HG02852 (cell line): ENCODE measurements around the gene YKT6.

Source experiments
- ATAC-seq: cut with Tn5 transposase; IDR thresholded peaks from one replicate; pipeline ENCODE4 v1.9.1; 2021; ENCODE audit warnings: mild to moderate bottlenecking, moderate library complexity; ENCODE audit not compliant: unreplicated experiment

YKT6 gene

GRCh38 chr7:44257213-44257612, 56.4 kb downstream of the YKT6 start:
- no peak for ATAC-seq

DNA sequence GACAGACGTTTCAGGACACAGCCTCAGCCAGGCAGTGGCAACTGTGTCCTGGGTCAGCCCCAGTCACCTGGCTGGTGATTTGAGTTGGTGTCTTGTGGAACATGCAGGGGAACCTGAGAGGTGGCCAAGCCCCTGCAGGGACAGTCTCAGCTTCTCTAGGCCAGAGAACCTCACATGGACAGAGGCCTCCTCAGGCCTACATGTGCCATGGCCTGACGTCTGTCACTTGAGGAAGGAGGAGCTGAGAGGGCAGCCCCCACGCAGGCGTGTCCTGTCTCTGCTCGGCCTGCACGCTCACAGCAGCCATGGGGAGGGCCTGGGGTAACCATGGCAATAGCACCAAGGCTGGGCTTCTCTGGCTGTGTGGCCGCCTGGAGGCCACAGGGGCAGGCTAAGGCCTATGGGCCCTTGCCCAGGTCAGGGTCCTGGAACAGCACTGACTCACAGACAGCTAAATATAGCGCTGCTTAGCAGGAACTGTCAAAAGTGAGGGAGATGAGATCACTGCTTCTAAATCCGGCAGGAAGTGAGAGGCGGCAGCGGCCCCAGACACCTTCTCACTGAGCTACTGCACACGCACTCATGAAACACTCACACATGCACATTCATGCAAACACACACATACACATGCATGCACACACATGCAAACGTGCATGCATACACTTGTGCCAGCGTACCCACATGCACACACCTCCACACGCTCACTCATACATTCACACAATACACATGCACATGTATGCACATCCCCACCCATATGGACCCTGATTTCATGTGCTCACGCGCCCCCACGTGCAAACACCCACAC, 57.0 kb downstream of the YKT6 start:
- peak; percentile 84 for ATAC-seq

DNA sequence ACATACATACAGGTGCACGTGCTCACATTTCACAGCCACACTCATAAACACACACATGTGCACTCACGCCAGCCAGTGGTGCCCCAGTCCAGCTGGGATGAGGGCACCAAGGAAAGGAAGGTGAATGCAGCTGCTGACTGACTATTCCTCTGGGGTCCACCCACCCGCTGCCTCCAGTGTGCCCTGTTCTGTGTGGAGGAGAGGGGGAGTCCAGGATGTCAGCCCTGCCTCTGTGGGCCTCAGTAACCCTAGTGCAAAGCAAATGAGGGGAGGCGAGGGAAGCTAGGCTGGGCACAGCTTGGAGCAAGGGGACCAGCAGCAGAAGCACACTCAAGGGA, 57.6 kb downstream of the YKT6 start:
- ATAC-seq, result no peak

DNA sequence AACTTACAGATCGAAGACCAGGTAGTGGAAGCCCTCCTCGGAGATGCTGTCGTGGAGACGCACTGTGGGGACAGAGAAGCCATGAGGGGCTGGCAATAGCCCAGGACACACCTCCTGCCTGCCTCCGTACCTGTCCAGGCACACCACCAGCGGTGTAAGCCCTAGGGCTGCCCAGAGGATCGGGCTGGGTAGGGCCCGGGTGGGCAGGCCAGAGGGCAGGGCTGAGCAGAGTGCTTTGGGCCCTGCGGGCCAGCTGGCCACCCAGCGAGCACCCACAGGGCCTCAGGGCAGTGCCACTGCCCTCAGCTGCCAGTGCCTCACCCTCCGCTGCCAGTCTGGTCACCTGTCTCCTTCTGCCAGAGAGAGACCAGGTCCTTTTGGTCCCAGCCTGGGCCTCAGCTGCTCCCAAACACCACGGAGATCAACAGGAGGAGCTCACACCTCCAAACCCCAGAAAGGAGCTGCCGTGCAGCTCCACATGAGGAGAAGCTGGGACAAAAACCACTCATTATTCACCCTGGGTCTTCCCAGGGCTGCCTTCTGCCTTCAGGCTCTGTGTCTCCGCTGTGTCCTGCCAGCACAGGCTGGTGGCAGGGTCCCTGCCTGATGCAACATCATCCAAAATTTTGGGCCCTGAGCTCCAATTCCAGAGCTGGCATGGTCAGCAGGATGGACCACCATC, 58.2 kb downstream of the YKT6 start:
- no peak for ATAC-seq

DNA sequence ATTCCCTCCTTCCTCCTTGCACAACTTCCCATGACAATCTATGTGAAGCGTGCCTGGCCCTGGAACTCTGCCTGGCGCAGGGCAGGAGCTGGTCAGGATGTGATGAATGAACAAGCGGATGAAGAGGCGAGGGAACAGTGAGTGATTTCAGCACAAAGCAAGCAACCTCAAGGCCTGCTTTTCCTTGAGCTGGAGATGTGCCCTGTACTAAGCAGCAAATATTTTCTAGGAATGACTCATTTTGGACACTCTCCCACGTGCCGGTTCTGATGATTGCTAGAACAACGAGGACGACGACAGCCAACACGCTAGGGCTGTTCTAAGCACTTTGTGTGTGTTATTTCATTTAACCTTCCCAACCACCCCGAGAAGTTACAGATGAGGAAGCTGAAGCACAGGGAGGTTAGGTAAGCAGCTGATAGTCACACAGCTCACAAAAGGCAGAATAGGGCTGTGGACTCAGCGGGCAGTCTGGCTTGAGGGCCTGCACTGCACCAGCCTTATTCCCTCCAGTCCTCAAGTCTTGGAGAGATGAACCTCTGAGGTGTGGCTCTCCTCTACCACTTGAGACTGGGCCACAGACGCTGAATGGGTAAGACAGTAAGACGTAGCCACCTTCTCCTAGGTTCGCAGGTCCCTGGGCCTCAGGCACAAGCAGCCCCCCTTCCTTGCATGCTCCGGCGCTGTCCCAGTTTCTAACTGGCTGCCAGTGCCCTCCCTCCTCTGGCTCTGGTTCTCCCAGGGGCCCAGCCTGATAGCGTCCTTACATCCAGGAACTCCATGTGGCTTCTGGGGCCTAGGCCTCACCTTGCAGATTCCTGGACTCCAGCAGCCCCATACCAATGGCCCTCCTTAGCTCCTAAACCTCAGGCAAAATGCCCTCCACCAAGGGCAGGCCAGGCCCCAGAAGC, 59.0 kb downstream of the YKT6 start:
- no peak for ATAC-seq

GRCh38 chr7:44261240-44261639, 60.5 kb downstream of the YKT6 start:
- no peak for ATAC-seq

GRCh38 chr7:44262031-44262430, 61.3 kb downstream of the YKT6 start:
- no peak for ATAC-seq

DNA sequence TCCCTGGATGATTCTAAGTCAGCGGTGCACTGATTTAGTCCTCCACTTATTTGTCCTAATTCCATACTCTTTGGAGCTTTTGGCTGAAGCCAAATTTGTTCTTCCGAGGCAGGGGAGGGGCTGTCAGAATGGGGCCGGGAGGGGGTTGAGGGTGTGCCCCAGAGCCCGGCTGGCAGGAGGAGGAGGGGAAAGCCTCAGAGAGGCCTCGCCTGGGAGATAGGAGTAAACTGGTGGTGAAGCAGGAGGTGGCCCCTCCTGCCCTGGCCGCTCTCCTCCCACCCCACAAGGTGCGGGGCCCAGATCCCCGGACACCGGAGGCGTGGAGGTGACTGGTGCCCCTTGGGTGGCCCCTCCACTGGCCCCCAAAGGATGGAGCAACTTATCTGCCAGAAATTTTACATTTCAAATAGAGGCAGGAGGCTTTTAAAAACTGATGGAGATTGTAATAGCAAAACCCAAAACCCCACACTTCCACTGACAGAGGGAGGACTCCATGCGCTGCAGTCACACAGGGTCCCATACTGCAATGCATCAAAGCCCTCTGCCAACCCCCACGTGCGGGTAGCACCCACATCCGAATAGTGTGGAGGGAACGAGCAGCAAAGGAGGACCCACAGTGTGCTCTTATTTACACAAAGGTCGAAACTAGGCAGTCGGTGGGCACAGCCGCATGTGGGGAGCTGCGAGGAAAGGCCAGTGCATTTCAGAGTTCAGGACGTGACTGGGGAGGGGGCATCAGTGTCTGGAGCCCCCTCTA, 62.7 kb downstream of the YKT6 start:
- ATAC-seq, result no peak
